GM23248 (cell line): ENCODE measurements around the gene KHDRBS1. TPM values are rescaled to one million over a fixed set of nuclear protein-coding genes. Genes with fewer than 3 reads are reported as not detected.

Experiments used
- DNase-seq: peaks from one replicate; pipeline ENCODE4 v3.0.0-alpha.2; 2015
- H2AFZ ChIP-seq: fragments of 200-600 bp; sonication (generic); 2 replicates; pipeline ENCODE4 v1.6.1; 2016; ENCODE audit warnings: antibody characterized with exemption
- H3F3A ChIP-seq: fragments of 200-600 bp; sonication (generic); 2 replicates; pipeline ENCODE4 v1.6.1; 2016; ENCODE audit warnings: mild to moderate bottlenecking, antibody characterized with exemption, mixed run types; ENCODE audit not compliant: insufficient read depth
- H3K27ac ChIP-seq: fragments of 200-600 bp; sonication (generic); 2 replicates; pipeline ENCODE4 v1.5.1; 2016; ENCODE audit warnings: mild to moderate bottlenecking
- H3K27me3 ChIP-seq: fragments of 200-600 bp; sonication (generic); replicated peaks from 2 replicates; pipeline ENCODE4 v1.6.1; 2016; ENCODE audit warnings: mild to moderate bottlenecking; ENCODE audit not compliant: insufficient read depth
- H3K36me3 ChIP-seq: fragments of 200-600 bp; sonication (generic); 2 replicates; pipeline ENCODE4 v1.6.1; 2016; ENCODE audit warnings: low read depth, mild to moderate bottlenecking
- H3K4me1 ChIP-seq: fragments of 200-600 bp; sonication (generic); 2 replicates; pipeline ENCODE4 v1.6.1; 2016; ENCODE audit warnings: mild to moderate bottlenecking; ENCODE audit not compliant: insufficient read depth
- H3K4me2 ChIP-seq: fragments of 200-600 bp; sonication (generic); one replicate; pipeline ENCODE4 v1.6.1; 2016; ENCODE audit warnings: mild to moderate bottlenecking; ENCODE audit not compliant: unreplicated experiment
- H3K4me3 ChIP-seq: fragments of 200-600 bp; sonication (generic); 2 replicates; pipeline ENCODE4 v1.5.1; 2016; ENCODE audit warnings: mild to moderate bottlenecking
- H3K79me2 ChIP-seq: fragments of 200-600 bp; sonication (generic); 2 replicates; pipeline ENCODE4 v1.6.1; 2016; ENCODE audit warnings: mild to moderate bottlenecking; ENCODE audit not compliant: insufficient read depth
- H3K9ac ChIP-seq: fragments of 200-600 bp; sonication (generic); 2 replicates; pipeline ENCODE4 v1.6.1; 2016; ENCODE audit warnings: mild to moderate bottlenecking
- H3K9me2 ChIP-seq: fragments of 200-600 bp; sonication (generic); 2 replicates; pipeline ENCODE4 v1.6.1; 2016; ENCODE audit warnings: mixed run types, mild to moderate bottlenecking, moderate library complexity; ENCODE audit not compliant: insufficient read depth
- H3K9me3 ChIP-seq: fragments of 200-600 bp; sonication (generic); one replicate; pipeline ENCODE4 v1.6.1; 2017; ENCODE audit warnings: low read depth
- H4K20me1 ChIP-seq: fragments of 200-600 bp; sonication (generic); 2 replicates; pipeline ENCODE4 v1.6.0; 2016; ENCODE audit not compliant: insufficient read depth
- EZH2 ChIP-seq: fragments of 200-600 bp; sonication (generic); IDR thresholded peaks from 2 replicates; pipeline ENCODE4 v1.6.1; 2018; ENCODE audit warnings: antibody characterized with exemption, mild to moderate bottlenecking; ENCODE audit not compliant: insufficient read depth, poor library complexity, severe bottlenecking
- EZH2phosphoT487 ChIP-seq: fragments of 200-600 bp; sonication (generic); IDR thresholded peaks from 2 replicates; pipeline ENCODE4 v1.6.1; 2018; ENCODE audit warnings: antibody characterized with exemption, moderate library complexity, mild to moderate bottlenecking, low read depth; ENCODE audit not compliant: insufficient read depth
- WGBS, 2 experiments: methylation state at CpG; one replicate each; pipeline ENCODE4 v1.1.6; 2015 to 2017; ENCODE audit warnings: low lambda C conversion rate in 2 of 2, low coverage in 1 of 2; ENCODE audit errors: missing lambda C conversion rate in 2 of 2; 5-methylcytosine and 5-hydroxymethylcytosine counted together
- in situ Hi-C: fragments of 300-500 bp; cut with MboI; formaldehyde crosslinking; loops from 2 replicates; pipeline ENCODE4 v1.15.0; 2020
- polyA plus RNA-seq: library from polyadenylated mRNA; unstranded; fragments of >200 nt; fragmentation: Nextera tagmentation; extraction: Ambion mirVana; gene quantifications from 2 replicates; pipeline ENCODE4 v1.2.1, GENCODE V29; 2016
- total RNA-seq: library from RNA; depleted of rRNA; stranded (reverse); fragments of >200 nt; shearing (Covaris generic); gene quantifications from 2 replicates; pipeline ENCODE4 v1.2.3, GENCODE V29; 2014

KHDRBS1 gene
- total and polyA plus RNA-seq, 2 experiments from 2014 or later: 41.7 to 68.6 TPM

DNA sequence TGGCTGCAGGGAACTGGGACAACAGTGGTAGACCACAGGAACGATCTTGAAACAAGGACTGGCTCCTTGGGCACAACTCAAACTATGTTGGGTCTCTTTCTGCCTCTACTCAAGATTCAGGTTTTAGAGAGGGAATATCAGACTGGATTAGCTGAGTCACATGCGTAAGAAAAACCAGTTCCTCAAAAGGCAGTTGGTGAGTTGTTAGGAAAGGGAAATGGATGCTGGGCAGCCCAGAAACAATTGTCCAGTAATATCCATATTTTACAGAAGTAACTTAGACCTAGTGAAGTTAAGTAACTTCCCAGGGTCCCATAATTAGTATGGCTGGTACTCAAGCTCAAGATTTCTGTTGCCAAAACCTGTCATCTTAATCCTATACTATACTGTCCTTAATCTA, 32.1 kb downstream of the KHDRBS1 start:
- no peaks in the 10 kb centered on the region for H3K27me3 ChIP-seq
- in situ Hi-C loops: no loop called here
- TF ChIP-seq EZH2phosphoT487 (no peak), EZH2 (no peak)
- H3K79me2 ChIP-seq: peaks cover 30% of the 10 kb centered on the region
- H3K9ac ChIP-seq: no peak overlapping the region
- DNase-seq: no peak
- H3K27ac ChIP-seq: no peak overlapping the region
- no peak overlapping the region for H3K4me2 ChIP-seq
- H3K36me3 ChIP-seq: peaks cover 42% of the 10 kb centered on the region
- H3K9me2 ChIP-seq: no peaks in the 10 kb centered on the region
- H4K20me1 ChIP-seq: no peaks in the 10 kb centered on the region; the same call in 1 of the 2 replicates
- H2AFZ ChIP-seq: no peak overlapping the region
- peaks cover 10% of the 10 kb centered on the region for H3K4me1 ChIP-seq
- 95 to 97% methylated on average over 2 of the region's 2 CpGs for WGBS, 2 experiments
- peaks cover 29% of the 10 kb centered on the region for H3F3A ChIP-seq
- H3K4me3 ChIP-seq: no peak overlapping the region
- H3K9me3 ChIP-seq: no peaks in the 10 kb centered on the region

- DNase-seq: peak; percentile 50
- no peak overlapping the region for H3K27ac ChIP-seq
- H4K20me1 ChIP-seq: no peaks in the 10 kb centered on the region; the same call in 1 of the 2 replicates
- H3F3A ChIP-seq: peaks cover 45% of the 10 kb centered on the region
- peaks cover 10% of the 10 kb centered on the region for H3K4me1 ChIP-seq
- no peaks in the 10 kb centered on the region for H3K9me3 ChIP-seq
- H3K9me2 ChIP-seq: no peaks in the 10 kb centered on the region
- no peak overlapping the region for H2AFZ ChIP-seq
- no peak overlapping the region for H3K9ac ChIP-seq
- no peaks in the 10 kb centered on the region for H3K27me3 ChIP-seq
- H3K4me2 ChIP-seq: no peak overlapping the region
- no peak overlapping the region for H3K4me3 ChIP-seq
- peaks cover 54% of the 10 kb centered on the region for H3K36me3 ChIP-seq
- in situ Hi-C loops: no loop called here
- TF ChIP-seq EZH2phosphoT487 (no peak), EZH2 (no peak)
- peaks cover 50% of the 10 kb centered on the region for H3K79me2 ChIP-seq
Measured at GRCh38 chr1:32047701-32048100, 34.0 kb downstream of the KHDRBS1 start.

- Histone ChIP-seq H3K9me2 (no peaks in the 10 kb centered on the region), H3K4me2 (no peak overlapping the region), H3K27me3 (no peaks in the 10 kb centered on the region), H3K9ac (no peak overlapping the region), H3K79me2 (peaks cover 57% of the 10 kb centered on the region), H3K4me3 (no peak overlapping the region), H4K20me1 (no peaks in the 10 kb centered on the region; the same call in 1 of the 2 replicates), H3K36me3 (peaks cover 56% of the 10 kb centered on the region), H3F3A (peaks cover 47% of the 10 kb centered on the region), H3K4me1 (peaks cover 10% of the 10 kb centered on the region), H3K9me3 (no peaks in the 10 kb centered on the region), H2AFZ (no peak overlapping the region), H3K27ac (no peak overlapping the region)
- 49 to 50% methylated on average over 2 of the region's 2 CpGs for WGBS, 2 experiments
- DNase-seq: no peak
- TF ChIP-seq EZH2 (no peak), EZH2phosphoT487 (no peak)
- in situ Hi-C loops: no loop called here
Measured at GRCh38 chr1:32048440-32048839, 34.8 kb downstream of the KHDRBS1 start.

DNA sequence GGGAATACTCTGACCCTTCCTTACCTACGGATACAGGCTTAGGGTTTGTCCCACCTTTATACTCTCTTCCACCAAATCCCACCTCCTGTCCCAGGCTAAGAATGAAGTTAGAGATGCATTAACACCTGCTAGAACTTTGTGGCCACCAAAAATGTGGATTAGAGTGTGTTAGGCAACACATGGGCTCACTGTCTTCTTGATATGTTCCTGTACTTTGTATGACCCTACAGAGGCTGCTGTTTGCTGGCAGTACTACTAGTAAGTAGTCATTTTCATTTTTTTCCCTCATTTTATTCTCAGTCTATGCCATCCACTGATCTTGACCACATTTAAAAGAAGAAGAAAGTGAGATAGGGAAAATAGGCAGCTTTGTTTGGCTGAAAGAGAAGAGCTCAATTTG, 38.0 kb downstream of the KHDRBS1 start:
- no peak overlapping the region for H3K27ac ChIP-seq
- H3K4me3 ChIP-seq: no peak overlapping the region
- H2AFZ ChIP-seq: no peak overlapping the region
- H3F3A ChIP-seq: peaks cover 38% of the 10 kb centered on the region
- in situ Hi-C loops: no loop called here
- H3K36me3 ChIP-seq: peaks cover 79% of the 10 kb centered on the region
- H3K4me2 ChIP-seq: no peak overlapping the region
- no peak overlapping the region for H3K9ac ChIP-seq
- DNase-seq: no peak
- H4K20me1 ChIP-seq: no peaks in the 10 kb centered on the region; the same call in 1 of the 2 replicates
- WGBS, 2 experiments: 89 to 94% methylated on average over 1 of the region's 1 CpG
- no peaks in the 10 kb centered on the region for H3K27me3 ChIP-seq
- no peaks in the 10 kb centered on the region for H3K9me3 ChIP-seq
- H3K9me2 ChIP-seq: no peaks in the 10 kb centered on the region
- TF ChIP-seq EZH2phosphoT487 (no peak), EZH2 (no peak)
- H3K79me2 ChIP-seq: peaks cover 90% of the 10 kb centered on the region
- peaks cover 10% of the 10 kb centered on the region for H3K4me1 ChIP-seq

GRCh38 chr1:32052887-32053286, 39.2 kb downstream of the KHDRBS1 start:
- Histone ChIP-seq H3K4me2 (no peak overlapping the region), H4K20me1 (no peaks in the 10 kb centered on the region; the same call in 1 of the 2 replicates), H3K27me3 (no peaks in the 10 kb centered on the region), H3K9me3 (no peaks in the 10 kb centered on the region), H3K79me2 (peaks cover 94% of the 10 kb centered on the region), H3K9me2 (no peaks in the 10 kb centered on the region), H3K4me3 (no peak overlapping the region), H2AFZ (no peak overlapping the region), H3K9ac (no peak overlapping the region), H3K27ac (no peak overlapping the region), H3F3A (peaks cover 32% of the 10 kb centered on the region), H3K36me3 (peaks cover 72% of the 10 kb centered on the region), H3K4me1 (0 out of 2 replicates have a peak, but pooled peaks cover 2% of the 10 kb centered on the region)
- WGBS, 2 experiments: 90 to 92% methylated on average over 4 of the region's 4 CpGs
- DNase-seq: peak; percentile 55
- no peak for TF ChIP-seq EZH2
- no peak for TF ChIP-seq EZH2phosphoT487
- in situ Hi-C loops: no loop called here
